H4 (cell line): Measurements from ENCODE around the gene DCAF16. TPM values are rescaled to one million over a fixed set of nuclear protein-coding genes. Genes with fewer than 3 reads are reported as not detected.
"Not testable (repeated sequence)": the region's sequence is repeated elsewhere in the genome, so short reads cannot be mapped to it uniquely, and the experiment has no call there.

Experiments used
- DNase-seq: peaks from one replicate; pipeline ENCODE4 v3.0.0-alpha.2; 2015; ENCODE audit warnings: low spot score
- total RNA-seq: library from RNA; depleted of rRNA; stranded (reverse); fragments of >200 nt; shearing (Covaris generic); gene quantifications from 2 replicates; pipeline ENCODE4 v1.2.3, GENCODE V29; 2014; rRNA removed

Gene DCAF16
- total RNA-seq = 15.6 and 25.7 TPM in 2 replicates

GRCh38 chr4:17810260-17811077 is at the start of gene DCAF16, which contains the start of gene NCAPG:
Gene DCAF16 (minus strand): TSS chr4:17810757. CDS start chr4:17804141, 6,616 bp downstream.
Gene NCAPG (plus strand): TSS chr4:17810979. CDS start chr4:17811078, 99 bp downstream.
- DNase-seq = peak; percentile 99

- DNase-seq = no peak
Measured at GRCh38 chr4:17859793-17860406, 49.3 kb upstream of the DCAF16 start.

- no peak for DNase-seq
Measured at GRCh38 chr4:17854036-17854435, 43.5 kb upstream of the DCAF16 start.

GRCh38 chr4:17851959-17852358 is 41.4 kb upstream of the DCAF16 start:
- no peak for DNase-seq

GRCh38 chr4:17850295-17850694 is 39.7 kb upstream of the DCAF16 start:
- DNase-seq = not testable (repeated sequence)

GRCh38 chr4:17846266-17846665 is 35.7 kb upstream of the DCAF16 start:
- DNase-seq = no peak

- DNase-seq = no peak
Measured at GRCh38 chr4:17823871-17824669, 13.5 kb upstream of the DCAF16 start.

- peak; percentile 46 for DNase-seq
Measured at GRCh38 chr4:17817027-17817426, 6.5 kb upstream of the DCAF16 start.

- no peak for DNase-seq
Measured at GRCh38 chr4:17816142-17816541, 5.6 kb upstream of the DCAF16 start.

GRCh38 chr4:17814140-17814539 is 3.6 kb upstream of the DCAF16 start:
- peak; percentile 54 for DNase-seq

- no peak for DNase-seq
Measured at GRCh38 chr4:17812801-17813200, 2.2 kb upstream of the DCAF16 start.

- no peak for DNase-seq
Measured at GRCh38 chr4:17812125-17812524, 1.6 kb upstream of the DCAF16 start.

GRCh38 chr4:17811078-17811603 is 584 bp upstream of the DCAF16 start:
- DNase-seq = peak; percentile 16

GRCh38 chr4:17809667-17810066 is 890 bp downstream of the DCAF16 start:
- DNase-seq = no peak

- DNase-seq = no peak
Measured at GRCh38 chr4:17807446-17807845, 3.1 kb downstream of the DCAF16 start.

GRCh38 chr4:17805580-17806155 is 4.9 kb downstream of the DCAF16 start:
- DNase-seq = no peak

- DNase-seq = no peak
Measured at GRCh38 chr4:17797808-17798207, 12.7 kb downstream of the DCAF16 start.

GRCh38 chr4:17794730-17795129 is 15.8 kb downstream of the DCAF16 start:
- no peak for DNase-seq

GRCh38 chr4:17788956-17789355 is 21.6 kb downstream of the DCAF16 start:
- DNase-seq = no peak

GRCh38 chr4:17787315-17787714 is 23.2 kb downstream of the DCAF16 start:
- no peak for DNase-seq

- no peak for DNase-seq
Measured at GRCh38 chr4:17786567-17786966, 24.0 kb downstream of the DCAF16 start.

- no peak for DNase-seq
Measured at GRCh38 chr4:17785858-17786257, 24.7 kb downstream of the DCAF16 start.
